KMS-11 (cell line): ENCODE results near the gene HS2ST1.

ENCODE experiments used
- H2AFZ ChIP-seq: fragments of 200-600 bp; sonication (generic); 2 replicates; pipeline ENCODE4 v1.6.1; 2016; ENCODE audit warnings: antibody characterized with exemption, mixed run types, low read depth
- H3K27ac ChIP-seq: fragments of 200-600 bp; sonication (generic); 2 replicates; pipeline ENCODE4 v1.6.1; 2016; ENCODE audit warnings: mild to moderate bottlenecking, mixed run types
- H3K27me3 ChIP-seq: fragments of 200-600 bp; sonication (generic); 2 replicates; pipeline ENCODE4 v1.6.1; 2017; ENCODE audit warnings: mild to moderate bottlenecking, low read depth, mixed run types, moderate library complexity; ENCODE audit not compliant: insufficient read depth
- H3K36me3 ChIP-seq: fragments of 200-600 bp; sonication (generic); 2 replicates; pipeline ENCODE4 v1.6.1; 2017; ENCODE audit warnings: mild to moderate bottlenecking, mixed run types; ENCODE audit not compliant: insufficient read depth
- H3K4me1 ChIP-seq: fragments of 200-600 bp; sonication (generic); 2 replicates; pipeline ENCODE4 v1.6.1; 2016; ENCODE audit warnings: mild to moderate bottlenecking, low read depth, mixed run types; ENCODE audit not compliant: poor library complexity, severe bottlenecking
- H3K4me2 ChIP-seq: fragments of 200-600 bp; sonication (generic); 2 replicates; pipeline ENCODE4 v1.7.0; 2016; ENCODE audit warnings: mild to moderate bottlenecking, mixed run types
- H3K4me3 ChIP-seq: fragments of 200-600 bp; sonication (generic); IDR thresholded peaks from 2 replicates; pipeline ENCODE4 v1.6.1; 2017; ENCODE audit warnings: low read depth, low read length, mixed read lengths; ENCODE audit not compliant: insufficient read depth
- H3K79me2 ChIP-seq: fragments of 200-600 bp; sonication (generic); 2 replicates; pipeline ENCODE4 v1.6.1; 2016; ENCODE audit warnings: low read depth, mixed run types; ENCODE audit not compliant: insufficient read depth
- H3K9ac ChIP-seq: fragments of 200-600 bp; sonication (generic); 2 replicates; pipeline ENCODE4 v1.6.1; 2016; ENCODE audit warnings: mild to moderate bottlenecking, mixed run types
- H4K20me1 ChIP-seq: fragments of 200-600 bp; sonication (generic); 2 replicates; pipeline ENCODE4 v1.6.1; 2016; ENCODE audit warnings: mild to moderate bottlenecking, mixed run types; ENCODE audit not compliant: insufficient read depth
- TF ChIP-seq, protein P1 (sequence below): fragments of 200-600 bp; sonication (generic); conservative IDR thresholded peaks from 2 replicates; pipeline ENCODE4 v1.6.1; 2017; ENCODE audit warnings: low read depth, mild to moderate bottlenecking, antibody characterized with exemption, low read length, moderate library complexity, mixed read lengths

HS2ST1 gene

GRCh38 chr1:86990826-86991225, 76.4 kb downstream of the HS2ST1 start:
- no peaks in the 10 kb centered on the region for H3K79me2 ChIP-seq
- no peak overlapping the region for H2AFZ ChIP-seq
- H3K9ac ChIP-seq = no peak overlapping the region
- H3K36me3 ChIP-seq = no peaks in the 10 kb centered on the region
- H3K4me3 ChIP-seq = no peak overlapping the region
- no peaks in the 10 kb centered on the region for H3K4me1 ChIP-seq
- H3K27me3 ChIP-seq = no peaks in the 10 kb centered on the region
- H3K27ac ChIP-seq = no peak overlapping the region
- TF ChIP-seq, protein P1, sequence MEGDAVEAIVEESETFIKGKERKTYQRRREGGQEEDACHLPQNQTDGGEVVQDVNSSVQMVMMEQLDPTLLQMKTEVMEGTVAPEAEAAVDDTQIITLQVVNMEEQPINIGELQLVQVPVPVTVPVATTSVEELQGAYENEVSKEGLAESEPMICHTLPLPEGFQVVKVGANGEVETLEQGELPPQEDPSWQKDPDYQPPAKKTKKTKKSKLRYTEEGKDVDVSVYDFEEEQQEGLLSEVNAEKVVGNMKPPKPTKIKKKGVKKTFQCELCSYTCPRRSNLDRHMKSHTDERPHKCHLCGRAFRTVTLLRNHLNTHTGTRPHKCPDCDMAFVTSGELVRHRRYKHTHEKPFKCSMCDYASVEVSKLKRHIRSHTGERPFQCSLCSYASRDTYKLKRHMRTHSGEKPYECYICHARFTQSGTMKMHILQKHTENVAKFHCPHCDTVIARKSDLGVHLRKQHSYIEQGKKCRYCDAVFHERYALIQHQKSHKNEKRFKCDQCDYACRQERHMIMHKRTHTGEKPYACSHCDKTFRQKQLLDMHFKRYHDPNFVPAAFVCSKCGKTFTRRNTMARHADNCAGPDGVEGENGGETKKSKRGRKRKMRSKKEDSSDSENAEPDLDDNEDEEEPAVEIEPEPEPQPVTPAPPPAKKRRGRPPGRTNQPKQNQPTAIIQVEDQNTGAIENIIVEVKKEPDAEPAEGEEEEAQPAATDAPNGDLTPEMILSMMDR = no peak
- H3K4me2 ChIP-seq = no peak overlapping the region
- no peaks in the 10 kb centered on the region for H4K20me1 ChIP-seq

GRCh38 chr1:86991549-86992186, 77.2 kb downstream of the HS2ST1 start:
- Histone ChIP-seq H3K4me1 (no peaks in the 10 kb centered on the region), H3K4me3 (no peak overlapping the region), H4K20me1 (no peaks in the 10 kb centered on the region), H3K9ac (no peak overlapping the region), H3K79me2 (no peaks in the 10 kb centered on the region), H3K27ac (no peak overlapping the region), H3K27me3 (no peaks in the 10 kb centered on the region), H3K36me3 (no peaks in the 10 kb centered on the region), H2AFZ (no peak overlapping the region), H3K4me2 (no peak overlapping the region)
- TF ChIP-seq, protein P1 = no peak

- H4K20me1 ChIP-seq = no peaks in the 10 kb centered on the region
Measured at GRCh38 chr1:86992861-86993260, 78.4 kb downstream of the HS2ST1 start.

GRCh38 chr1:86993269-86993985, 79.0 kb downstream of the HS2ST1 start:
- H3K4me2 ChIP-seq = no peak overlapping the region
- H3K9ac ChIP-seq = no peak overlapping the region
- no peaks in the 10 kb centered on the region for H3K27me3 ChIP-seq
- H4K20me1 ChIP-seq = no peaks in the 10 kb centered on the region
- TF ChIP-seq, protein P1 = no peak
- H3K79me2 ChIP-seq = no peaks in the 10 kb centered on the region
- no peak overlapping the region for H2AFZ ChIP-seq
- H3K27ac ChIP-seq = no peak overlapping the region
- no peaks in the 10 kb centered on the region for H3K4me1 ChIP-seq
- H3K36me3 ChIP-seq = no peaks in the 10 kb centered on the region
- no peak overlapping the region for H3K4me3 ChIP-seq

More at GRCh38 chr1:86992861-86993260, 78.4 kb downstream of the HS2ST1 start:
- Histone ChIP-seq H3K4me2 (no peak overlapping the region), H3K79me2 (no peaks in the 10 kb centered on the region), H3K36me3 (no peaks in the 10 kb centered on the region), H2AFZ (no peak overlapping the region), H3K4me1 (no peaks in the 10 kb centered on the region), H3K9ac (no peak overlapping the region), H3K27me3 (no peaks in the 10 kb centered on the region), H3K27ac (no peak overlapping the region), H3K4me3 (no peak overlapping the region)
- TF ChIP-seq, protein P1 = no peak
